Measurements from ENCODE around the gene AMOT.
"Not testable (repeated sequence)": the region's sequence is repeated elsewhere in the genome, so short reads cannot be mapped to it uniquely, and the experiment has no call there.

AMOT gene

DNA sequence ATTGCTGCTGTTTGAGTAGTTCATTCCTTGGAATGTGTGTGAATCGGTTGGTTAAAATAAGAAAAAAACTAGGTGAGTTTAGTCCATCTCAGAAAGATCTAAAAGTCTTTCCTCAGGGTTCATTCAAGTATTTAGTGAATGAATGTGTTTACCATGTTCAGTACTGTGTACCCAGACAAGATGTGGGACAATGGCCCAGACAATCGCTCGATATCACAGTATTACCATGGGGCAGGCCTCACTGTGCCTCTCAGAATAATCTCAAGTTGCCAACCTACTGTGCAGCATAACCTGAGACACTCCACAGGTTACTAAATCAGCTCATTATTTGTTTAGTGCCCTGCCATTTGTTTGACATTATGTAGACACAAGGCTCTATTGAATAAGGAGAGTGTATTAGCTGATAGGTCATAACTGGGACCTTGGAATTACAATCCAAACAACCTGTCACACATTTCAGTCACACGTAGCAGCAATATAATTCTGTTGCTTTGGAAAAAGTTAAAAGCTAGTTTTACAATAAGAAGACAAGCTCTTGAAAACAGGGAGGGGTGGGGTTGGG lies 24.9 kb upstream of the AMOT start:
- Histone ChIP-seq H3K36me3 (ENCODE audit: control insufficient read depth, insufficient read depth, low read length) (no peaks in the 10 kb centered on the region), H3K4me2 (ENCODE audit: low read length) (no peak overlapping the region), H3K9ac (no peak overlapping the region), H3K4me3 (ENCODE audit: low read depth, low read length) (no peak overlapping the region), H3K9me3 (ENCODE audit: control insufficient read depth, low read length) (no peaks in the 10 kb centered on the region), H3K4me1 (no peaks in the 10 kb centered on the region), H3K79me2 (no peaks in the 10 kb centered on the region), H3K27ac (no peak overlapping the region), H2AFZ (no peak overlapping the region), H3K27me3 (ENCODE audit: control insufficient read depth, insufficient read depth, low read length) (no peaks in the 10 kb centered on the region)
- TF ChIP-seq, protein P1, sequence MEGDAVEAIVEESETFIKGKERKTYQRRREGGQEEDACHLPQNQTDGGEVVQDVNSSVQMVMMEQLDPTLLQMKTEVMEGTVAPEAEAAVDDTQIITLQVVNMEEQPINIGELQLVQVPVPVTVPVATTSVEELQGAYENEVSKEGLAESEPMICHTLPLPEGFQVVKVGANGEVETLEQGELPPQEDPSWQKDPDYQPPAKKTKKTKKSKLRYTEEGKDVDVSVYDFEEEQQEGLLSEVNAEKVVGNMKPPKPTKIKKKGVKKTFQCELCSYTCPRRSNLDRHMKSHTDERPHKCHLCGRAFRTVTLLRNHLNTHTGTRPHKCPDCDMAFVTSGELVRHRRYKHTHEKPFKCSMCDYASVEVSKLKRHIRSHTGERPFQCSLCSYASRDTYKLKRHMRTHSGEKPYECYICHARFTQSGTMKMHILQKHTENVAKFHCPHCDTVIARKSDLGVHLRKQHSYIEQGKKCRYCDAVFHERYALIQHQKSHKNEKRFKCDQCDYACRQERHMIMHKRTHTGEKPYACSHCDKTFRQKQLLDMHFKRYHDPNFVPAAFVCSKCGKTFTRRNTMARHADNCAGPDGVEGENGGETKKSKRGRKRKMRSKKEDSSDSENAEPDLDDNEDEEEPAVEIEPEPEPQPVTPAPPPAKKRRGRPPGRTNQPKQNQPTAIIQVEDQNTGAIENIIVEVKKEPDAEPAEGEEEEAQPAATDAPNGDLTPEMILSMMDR (IDR thresholded peaks at IDR 0.05), result no peak

DNA sequence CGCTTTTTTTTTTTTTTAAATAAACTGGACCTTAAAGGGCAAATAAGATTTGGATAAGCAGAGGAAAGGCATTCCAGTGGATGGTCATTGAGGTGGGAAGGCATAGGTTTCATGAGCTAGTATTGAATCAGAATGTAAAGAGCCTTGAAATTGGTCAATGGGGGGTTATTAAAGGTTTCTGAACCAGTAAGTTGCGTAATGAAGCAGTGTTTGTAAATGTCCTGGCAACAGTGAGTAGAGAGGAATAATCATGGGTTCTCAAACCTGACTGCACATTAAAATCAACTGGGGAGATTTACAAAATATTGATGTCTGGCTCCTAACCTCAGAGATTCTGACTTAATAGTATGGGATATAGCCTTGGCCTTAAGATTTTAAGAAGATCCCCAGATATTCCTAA lies 23.2 kb upstream of the AMOT start:
- Histone ChIP-seq H2AFZ (no peak overlapping the region), H3K9ac (no peak overlapping the region), H3K36me3 (ENCODE audit: control insufficient read depth, insufficient read depth, low read length) (no peaks in the 10 kb centered on the region), H3K27ac (no peak overlapping the region), H3K27me3 (ENCODE audit: control insufficient read depth, insufficient read depth, low read length) (no peaks in the 10 kb centered on the region), H3K4me3 (ENCODE audit: low read depth, low read length) (no peak overlapping the region), H3K79me2 (no peaks in the 10 kb centered on the region), H3K9me3 (ENCODE audit: control insufficient read depth, low read length) (no peaks in the 10 kb centered on the region), H3K4me2 (ENCODE audit: low read length) (no peak overlapping the region), H3K4me1 (no peaks in the 10 kb centered on the region)
- TF ChIP-seq, protein P1 (IDR thresholded peaks at IDR 0.05), result no peak

DNA sequence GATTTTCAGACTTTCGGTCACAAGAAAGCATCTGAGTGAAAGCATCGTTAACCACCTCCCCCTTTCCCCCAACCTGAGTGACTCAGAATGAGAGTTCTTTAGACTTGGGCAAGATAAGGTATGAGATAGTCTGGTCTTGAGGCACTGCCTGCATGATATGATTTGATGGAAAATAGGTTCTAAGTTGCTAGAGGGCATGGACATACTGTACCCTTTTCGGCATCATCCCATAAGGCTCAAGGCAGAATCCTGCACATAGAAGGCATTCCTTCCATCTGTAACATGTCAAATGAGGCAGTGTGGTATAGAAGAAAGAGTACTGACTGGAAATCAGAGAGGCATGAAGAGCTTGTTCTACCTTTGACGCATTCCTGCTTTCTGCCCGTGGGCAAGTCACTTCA lies 16.8 kb upstream of the AMOT start:
- no peak overlapping the region for H3K27ac ChIP-seq
- H3K27me3 ChIP-seq (ENCODE audit: control insufficient read depth, insufficient read depth, low read length), result no peaks in the 10 kb centered on the region
- H3K9me3 ChIP-seq (ENCODE audit: control insufficient read depth, low read length), result no peaks in the 10 kb centered on the region
- no peaks in the 10 kb centered on the region for H3K79me2 ChIP-seq
- H2AFZ ChIP-seq, result no peak overlapping the region
- H3K4me3 ChIP-seq (ENCODE audit: low read depth, low read length), result no peak overlapping the region
- no peak overlapping the region for H3K4me2 ChIP-seq (ENCODE audit: low read length)
- TF ChIP-seq, protein P1 (IDR thresholded peaks at IDR 0.05), result no peak
- H3K4me1 ChIP-seq, result no peaks in the 10 kb centered on the region
- no peak overlapping the region for H3K9ac ChIP-seq
- no peaks in the 10 kb centered on the region for H3K36me3 ChIP-seq (ENCODE audit: control insufficient read depth, insufficient read depth, low read length)

DNA sequence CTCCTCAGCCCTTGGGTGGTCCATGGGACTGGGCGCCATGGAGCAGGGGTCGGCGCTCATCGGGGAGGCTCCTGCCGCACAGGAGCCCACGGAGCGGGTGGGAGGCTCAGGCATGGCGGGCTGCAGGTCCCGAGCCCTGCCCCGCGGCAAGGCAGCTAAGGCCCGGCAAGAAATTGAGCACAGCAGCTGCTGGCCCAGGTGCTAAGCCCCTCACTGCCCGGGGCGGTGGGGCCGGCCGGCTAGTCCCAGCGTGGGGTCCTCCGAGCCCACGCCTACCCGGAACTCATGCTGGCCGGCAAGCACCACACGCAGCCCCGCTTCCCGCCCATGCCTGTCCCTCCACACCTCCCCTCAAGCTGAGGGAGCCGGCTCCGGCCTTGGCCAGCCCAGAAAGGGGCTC lies 14.3 kb upstream of the AMOT start:
- H3K27ac ChIP-seq; H3K79me2 ChIP-seq; H3K4me1 ChIP-seq; H3K27me3 ChIP-seq (ENCODE audit: control insufficient read depth, insufficient read depth, low read length); H3K36me3 ChIP-seq (ENCODE audit: control insufficient read depth, insufficient read depth, low read length); H3K4me2 ChIP-seq (ENCODE audit: low read length); H2AFZ ChIP-seq; H3K9me3 ChIP-seq (ENCODE audit: control insufficient read depth, low read length); H3K9ac ChIP-seq; H3K4me3 ChIP-seq (ENCODE audit: low read depth, low read length): not testable (repeated sequence)

DNA sequence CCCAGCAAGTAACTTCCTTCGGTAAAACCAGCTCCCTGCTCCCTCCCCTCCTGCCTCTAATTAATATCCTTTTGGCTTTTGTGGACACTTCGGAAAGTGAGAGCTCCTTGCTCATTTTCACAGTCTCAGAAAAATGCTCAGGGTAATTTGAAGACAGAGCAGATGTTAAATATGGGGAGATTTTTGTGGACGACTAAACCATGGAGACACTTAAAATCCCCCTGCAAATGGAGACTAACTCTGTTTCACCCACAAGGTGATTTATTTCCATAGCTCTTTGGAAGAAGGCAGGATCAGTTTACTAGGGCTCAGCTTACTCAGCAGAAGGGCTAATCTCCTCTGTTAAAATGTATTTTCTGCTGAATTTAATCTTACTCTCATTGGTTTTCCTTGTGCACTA lies 12.2 kb upstream of the AMOT start:
- Histone ChIP-seq H3K4me3 (ENCODE audit: low read depth, low read length) (no peak overlapping the region), H3K36me3 (ENCODE audit: control insufficient read depth, insufficient read depth, low read length) (no peaks in the 10 kb centered on the region), H3K27me3 (ENCODE audit: control insufficient read depth, insufficient read depth, low read length) (no peaks in the 10 kb centered on the region), H3K4me2 (ENCODE audit: low read length) (no peak overlapping the region), H3K4me1 (no peaks in the 10 kb centered on the region), H2AFZ (no peak overlapping the region), H3K9me3 (ENCODE audit: control insufficient read depth, low read length) (no peaks in the 10 kb centered on the region), H3K79me2 (no peaks in the 10 kb centered on the region), H3K9ac (no peak overlapping the region), H3K27ac (no peak overlapping the region)
- TF ChIP-seq, protein P1 (IDR thresholded peaks at IDR 0.05), result no peak

All from parathyroid adenoma (tissue), 2 donors.